HEK293T (cell line): ENCODE data around the gene ROR1.

Source experiments
- BHLHE40 ChIP-seq: fragments of 450-650 bp; IDR thresholded peaks from 2 replicates; pipeline ENCODE4 v1.6.1; 2016; ENCODE audit warnings: mild to moderate bottlenecking, moderate library complexity, borderline replicate concordance
- ELF4 ChIP-seq: fragments of 450-650 bp; IDR thresholded peaks from 2 replicates; pipeline ENCODE4 v1.6.1; 2017; ENCODE audit warnings: antibody characterized with exemption
- FOXA1 ChIP-seq: fragments of 450-650 bp; IDR thresholded peaks from 2 replicates; pipeline ENCODE4 v1.6.1; 2016; ENCODE audit warnings: mild to moderate bottlenecking
- FOXK2 ChIP-seq: fragments of 450-650 bp; IDR thresholded peaks from 2 replicates; pipeline ENCODE4 v1.6.1; 2016; ENCODE audit warnings: mild to moderate bottlenecking
- HDGF ChIP-seq: fragments of 450-650 bp; IDR thresholded peaks from 2 replicates; pipeline ENCODE4 v1.6.1; 2017; ENCODE audit warnings: antibody characterized with exemption, borderline replicate concordance

- TF ChIP-seq FOXA1 (no peak), HDGF (no peak), FOXK2 (no peak), BHLHE40 (no peak), ELF4 (no peak)
These were observed 4.4 kb downstream of the ROR1 start for GRCh38 chr1:63777965-63778880.
